ENCODE measurements around the gene MMP3.

Gene MMP3

GRCh38 chr11:102832612-102833011 is 10.8 kb downstream of the MMP3 start:
- DNase-seq (ENCODE audit: low read depth in 4 of 4, low spot score in 1 of 4) = no peak

- no peak for DNase-seq (ENCODE audit: low read depth in 4 of 4, low spot score in 1 of 4)
These were observed 11.6 kb downstream of the MMP3 start for GRCh38 chr11:102831489-102832440.

DNA sequence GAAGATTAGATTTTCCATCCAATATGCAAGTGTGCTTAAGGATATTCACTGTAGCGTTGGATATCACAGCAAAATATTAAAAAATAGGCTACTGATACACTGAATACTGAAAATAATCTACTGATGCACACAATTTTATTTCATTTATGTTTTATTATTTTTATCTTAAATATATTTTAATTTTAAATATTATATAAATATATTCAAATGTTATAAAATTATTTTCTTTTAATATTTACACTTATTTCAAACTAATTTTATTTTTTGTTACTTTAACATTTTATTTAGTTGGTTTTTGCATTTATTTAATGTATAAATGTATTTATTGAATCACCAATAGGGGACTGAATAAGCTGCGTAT is 12.3 kb downstream of the MMP3 start:
- no peak for DNase-seq (ENCODE audit: low read depth in 4 of 4, low spot score in 1 of 4)

DNA sequence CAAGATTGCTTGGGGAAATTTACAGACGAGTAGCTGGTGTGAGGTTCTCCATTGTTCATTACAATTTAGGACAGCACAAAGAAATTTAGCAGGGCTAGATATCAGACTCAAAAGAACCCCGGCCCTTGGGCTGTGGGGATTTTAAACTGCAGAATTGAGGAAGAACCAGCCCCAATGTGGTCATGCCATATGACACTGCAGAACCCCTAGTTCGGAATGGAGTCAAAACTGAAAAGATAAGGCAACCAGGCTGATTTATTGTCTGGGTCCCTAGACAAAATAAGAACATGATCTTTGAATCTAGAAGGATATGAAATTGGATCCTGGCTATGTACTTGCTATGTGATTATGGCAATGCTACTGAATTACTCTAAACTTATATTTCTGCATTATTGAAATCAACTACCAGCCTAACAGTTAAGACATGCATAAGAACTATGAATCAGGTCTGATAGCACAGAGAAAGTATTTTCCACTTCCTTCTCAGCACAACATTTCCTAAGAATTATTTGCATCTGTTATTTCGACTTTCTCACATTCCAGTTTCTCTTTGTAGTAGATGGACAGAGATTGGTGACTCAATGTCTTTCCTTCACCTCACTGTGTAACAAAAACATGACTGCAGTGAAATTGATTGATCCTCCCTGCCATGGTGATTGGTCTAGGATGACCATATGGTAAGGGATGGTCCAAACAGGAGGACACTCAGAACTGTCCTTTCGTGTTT is 13.2 kb downstream of the MMP3 start:
- no peak for DNase-seq (ENCODE audit: low read depth in 4 of 4, low spot score in 1 of 4)

- no peak for DNase-seq (ENCODE audit: low read depth in 4 of 4, low spot score in 1 of 4)
These were observed 14.0 kb downstream of the MMP3 start for GRCh38 chr11:102829316-102830000.

GRCh38 chr11:102824556-102824955 is 18.9 kb downstream of the MMP3 start:
- DNase-seq (ENCODE audit: low read depth in 4 of 4, low spot score in 1 of 4) = no peak

GRCh38 chr11:102819491-102819890 is 23.9 kb downstream of the MMP3 start:
- no peak for DNase-seq (ENCODE audit: low read depth in 4 of 4, low spot score in 1 of 4)

DNA sequence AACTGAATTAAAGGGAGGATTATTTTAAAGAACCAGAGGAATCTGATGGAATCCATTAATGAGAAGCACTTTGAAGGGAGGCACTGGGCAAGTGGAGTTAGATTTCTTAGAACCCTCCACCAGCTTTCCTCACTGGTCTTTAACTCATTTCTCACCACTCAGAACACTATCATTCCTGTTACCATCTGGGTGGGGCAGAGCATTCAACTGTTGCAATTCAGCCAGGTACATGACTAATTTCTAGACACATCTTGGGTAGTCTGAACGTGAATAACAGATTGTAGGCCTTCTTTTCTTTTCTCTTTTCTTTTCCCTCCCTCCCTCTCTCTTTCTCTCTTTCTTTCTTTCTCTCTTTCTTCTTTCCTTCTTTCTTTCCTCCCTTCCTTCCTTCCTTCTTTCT is 29.9 kb downstream of the MMP3 start:
- DNase-seq (ENCODE audit: low read depth in 4 of 4, low spot score in 1 of 4) = no peak

GRCh38 chr11:102812188-102812587 is 31.2 kb downstream of the MMP3 start:
- no peak for DNase-seq (ENCODE audit: low read depth in 4 of 4, low spot score in 1 of 4)

- no peak for DNase-seq (ENCODE audit: low read depth in 4 of 4, low spot score in 1 of 4)
These were observed 32.3 kb downstream of the MMP3 start for GRCh38 chr11:102810950-102811660.

GRCh38 chr11:102809971-102810370 is 33.4 kb downstream of the MMP3 start:
- DNase-seq (ENCODE audit: low read depth in 4 of 4, low spot score in 1 of 4) = no peak

GRCh38 chr11:102807921-102808320 is 35.5 kb downstream of the MMP3 start:
- no peak for DNase-seq (ENCODE audit: low read depth in 4 of 4, low spot score in 1 of 4)

- no peak for DNase-seq (ENCODE audit: low read depth in 4 of 4, low spot score in 1 of 4)
These were observed 37.1 kb downstream of the MMP3 start for GRCh38 chr11:102806296-102806695.

DNA sequence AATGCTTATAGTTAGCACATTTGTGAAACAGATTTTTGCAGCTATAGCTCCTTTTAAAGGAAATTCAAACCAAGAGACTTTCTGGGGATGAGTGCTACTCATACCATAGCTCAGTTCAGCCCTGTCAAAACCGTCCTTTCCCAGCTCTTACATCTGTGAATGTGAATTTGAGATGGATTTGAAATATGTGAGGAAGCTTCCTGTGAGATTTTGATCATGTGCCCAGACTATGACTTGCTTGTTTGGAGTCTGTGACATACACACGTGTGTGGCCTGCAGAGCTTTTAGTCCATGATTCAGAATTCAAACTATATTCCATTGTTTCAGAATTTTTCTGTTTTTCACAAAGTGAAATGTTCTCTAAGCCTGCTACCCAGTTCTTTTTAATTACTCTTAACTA is 41.1 kb downstream of the MMP3 start:
- no peak for DNase-seq (ENCODE audit: low read depth in 4 of 4, low spot score in 1 of 4)

- no peak for DNase-seq (ENCODE audit: low read depth in 4 of 4, low spot score in 1 of 4)
These were observed 42.6 kb downstream of the MMP3 start for GRCh38 chr11:102800767-102801166.

- no peak for DNase-seq (ENCODE audit: low read depth in 4 of 4, low spot score in 1 of 4)
These were observed 43.6 kb downstream of the MMP3 start for GRCh38 chr11:102799681-102800340.

DNA sequence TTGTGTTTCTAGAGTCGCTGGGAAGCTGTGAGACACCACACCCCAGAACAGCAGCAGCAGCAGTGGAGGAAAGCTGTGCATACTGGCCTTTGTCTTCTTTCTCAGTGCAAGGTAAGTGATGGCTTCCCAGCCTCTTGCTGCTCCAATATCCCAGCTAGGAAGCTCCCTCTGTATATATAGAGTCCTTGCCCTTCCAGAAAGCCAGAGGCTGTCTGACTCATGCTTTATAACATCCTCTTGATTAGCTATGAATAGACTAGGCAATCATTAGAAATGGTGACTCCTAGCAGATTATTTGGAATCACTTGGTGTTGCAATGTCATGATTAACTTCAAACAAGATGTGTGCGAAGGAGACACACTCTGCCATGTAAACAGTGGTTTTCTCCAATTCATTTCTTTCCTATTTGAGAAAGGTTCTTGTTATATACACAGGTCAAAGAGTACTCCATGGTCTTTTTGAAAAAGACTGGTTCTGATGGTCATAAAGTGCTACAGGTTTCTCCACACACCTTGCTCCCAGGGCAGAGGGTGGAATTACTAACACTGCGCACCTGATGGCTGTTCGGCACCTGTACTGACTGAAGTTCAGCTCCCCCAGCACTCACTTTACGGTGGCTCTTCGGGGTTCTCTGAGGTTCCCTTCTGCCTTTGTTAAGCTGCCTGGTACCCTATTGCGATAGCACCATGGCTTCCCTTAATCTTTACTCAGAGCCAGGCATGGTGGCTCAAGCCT is 45.2 kb downstream of the MMP3 start, which contains the start of gene MMP1:
MMP1 (minus strand) TSS at position 149 of the 735 bp plus-strand sequence; CDS start at position 81, 68 bp downstream.
- DNase-seq (ENCODE audit: low read depth in 4 of 4, low spot score in 1 of 4) = no peak

DNA sequence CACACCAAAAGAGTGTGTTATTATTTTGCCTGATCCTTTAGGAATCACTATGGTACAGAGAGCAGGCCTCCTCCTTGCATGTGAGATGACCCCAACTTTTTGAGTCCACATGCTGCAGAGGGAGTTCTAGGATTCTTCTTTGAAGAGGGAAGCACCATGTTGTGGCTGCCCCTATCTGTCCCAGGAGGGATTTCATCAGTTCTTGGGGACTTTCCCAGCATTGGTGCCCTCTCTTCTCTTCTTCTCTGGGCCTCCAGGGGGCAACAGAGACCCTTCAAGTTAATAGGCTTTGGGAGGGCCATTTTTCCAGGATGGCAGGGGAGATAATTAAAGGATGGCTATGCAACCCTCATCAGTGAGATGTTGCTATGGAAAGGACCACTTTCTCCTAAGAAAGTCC is 49.0 kb downstream of the MMP3 start:
- DNase-seq (ENCODE audit: low read depth in 4 of 4, low spot score in 1 of 4) = no peak

- DNase-seq (ENCODE audit: low read depth in 4 of 4, low spot score in 1 of 4) = no peak
These were observed 49.6 kb downstream of the MMP3 start for GRCh38 chr11:102793677-102794290.
